Ovary (tissue), 3 donors: ENCODE measurements around the gene TOP3B.

Experiments used
- EP300 ChIP-seq: sonication (generic); formaldehyde crosslinking; IDR thresholded peaks from one replicate; pipeline ENCODE4 v1.6.1; 2017; ENCODE audit warnings: antibody characterized with exemption
- POLR2A ChIP-seq: fragments of 450-650 bp; IDR thresholded peaks from one replicate; pipeline ENCODE4 v1.6.1; 2017; ENCODE audit warnings: antibody characterized with exemption, mild to moderate bottlenecking, moderate library complexity
- TF ChIP-seq, protein P1 (sequence below), 3 donors: fragments of 450-650 bp in 2 of 3; fragments of 200-600 bp in 1 of 3; IDR thresholded peaks; one replicate each; pipeline versions ENCODE4 v1.5.1 to v1.8.0; 2016 to 2022; ENCODE audit warnings: antibody characterized with exemption in 3 of 3, mild to moderate bottlenecking in 1 of 3
- donor health status: DM: no; HTN: no; CAD: no.

DNA sequence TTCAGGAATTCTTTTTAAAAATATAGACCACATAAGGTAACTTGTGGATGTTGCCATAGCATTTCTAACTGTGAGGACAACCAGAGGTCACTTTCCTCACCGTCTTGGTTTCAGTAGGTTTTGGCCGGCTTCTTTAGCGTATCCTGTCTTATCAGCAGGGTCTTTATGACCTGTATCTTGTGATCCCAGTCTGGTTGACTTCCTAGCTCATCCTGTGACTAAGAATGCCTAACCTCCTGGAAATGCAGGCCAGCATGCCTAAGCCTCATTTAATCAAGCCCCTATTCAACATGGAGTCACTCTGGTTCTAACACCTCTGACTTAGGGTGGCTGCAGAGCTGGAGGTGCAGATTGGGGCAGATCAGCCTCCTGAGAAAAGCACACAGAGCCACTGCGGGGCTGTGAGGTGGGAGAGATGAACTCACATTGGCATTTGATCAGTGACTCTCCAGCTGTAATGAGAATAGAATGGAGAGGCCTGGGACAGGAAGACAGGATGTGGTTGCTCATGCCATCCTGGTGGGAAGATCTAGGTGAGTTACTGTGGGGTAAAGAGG is 41.1 kb upstream of the TOP3B start:
- TF ChIP-seq, protein P1, sequence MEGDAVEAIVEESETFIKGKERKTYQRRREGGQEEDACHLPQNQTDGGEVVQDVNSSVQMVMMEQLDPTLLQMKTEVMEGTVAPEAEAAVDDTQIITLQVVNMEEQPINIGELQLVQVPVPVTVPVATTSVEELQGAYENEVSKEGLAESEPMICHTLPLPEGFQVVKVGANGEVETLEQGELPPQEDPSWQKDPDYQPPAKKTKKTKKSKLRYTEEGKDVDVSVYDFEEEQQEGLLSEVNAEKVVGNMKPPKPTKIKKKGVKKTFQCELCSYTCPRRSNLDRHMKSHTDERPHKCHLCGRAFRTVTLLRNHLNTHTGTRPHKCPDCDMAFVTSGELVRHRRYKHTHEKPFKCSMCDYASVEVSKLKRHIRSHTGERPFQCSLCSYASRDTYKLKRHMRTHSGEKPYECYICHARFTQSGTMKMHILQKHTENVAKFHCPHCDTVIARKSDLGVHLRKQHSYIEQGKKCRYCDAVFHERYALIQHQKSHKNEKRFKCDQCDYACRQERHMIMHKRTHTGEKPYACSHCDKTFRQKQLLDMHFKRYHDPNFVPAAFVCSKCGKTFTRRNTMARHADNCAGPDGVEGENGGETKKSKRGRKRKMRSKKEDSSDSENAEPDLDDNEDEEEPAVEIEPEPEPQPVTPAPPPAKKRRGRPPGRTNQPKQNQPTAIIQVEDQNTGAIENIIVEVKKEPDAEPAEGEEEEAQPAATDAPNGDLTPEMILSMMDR (IDR thresholded peaks at IDR 0.05), result no peak
- TF ChIP-seq POLR2A (no peak), EP300 (no peak)
